Stimulated activated CD8-positive, alpha-beta memory T cell treated with anti-CD3 and anti-CD28 coated beads, Interleukin-12 subunit alpha, Interleukin-12 subunit beta, amount 100 ng/mL, for 24 hours (primary cell): Measurements from ENCODE around the gene SLC26A2.

Experiments
- DNase-seq: peaks from one replicate; pipeline ENCODE4 v3.0.0-alpha.2; 2020; ENCODE audit errors: extremely low read depth

Gene SLC26A2

GRCh38 chr5:150035139-150035895 lies 74.8 kb downstream of the SLC26A2 start:
- DNase-seq, result no peak

GRCh38 chr5:150036513-150036912 lies 76.0 kb downstream of the SLC26A2 start:
- no peak for DNase-seq
